HG03469 (cell line): ENCODE measurements around the gene TLE6.
A peak's percentile ranks its signal among the peaks of the same experiment; 100 is the strongest.
"Not testable (repeated sequence)": the region's sequence is repeated elsewhere in the genome, so short reads cannot be mapped to it uniquely, and the experiment has no call there.

Experiments
- ATAC-seq: cut with Tn5 transposase; IDR thresholded peaks from one replicate; pipeline ENCODE4 v1.9.1; 2021; ENCODE audit warnings: mild to moderate bottlenecking, moderate library complexity, moderate number of reproducible peaks; ENCODE audit not compliant: unreplicated experiment

Gene TLE6

GRCh38 chr19:3027292-3027691 is 49.9 kb downstream of the TLE6 start:
- no peak for ATAC-seq

GRCh38 chr19:3027981-3028304 is 50.6 kb downstream of the TLE6 start:
- ATAC-seq, result no peak

- no peak for ATAC-seq
Measured at GRCh38 chr19:3028305-3029064, 51.1 kb downstream of the TLE6 start.

- ATAC-seq, result no peak
Measured at GRCh38 chr19:3029065-3029923, 51.9 kb downstream of the TLE6 start, which contains the start of gene TLE2. TSS of gene TLE2 (minus strand) at chr19:3029280. CDS start at chr19:3028904, 376 bp downstream.

GRCh38 chr19:3031607-3031867 is 54.2 kb downstream of the TLE6 start:
- no peak for ATAC-seq

GRCh38 chr19:3033595-3034405 is 56.4 kb downstream of the TLE6 start:
- no peak for ATAC-seq

GRCh38 chr19:3034406-3034655 is 57.0 kb downstream of the TLE6 start:
- ATAC-seq, result no peak

GRCh38 chr19:3034656-3035541 is 57.5 kb downstream of the TLE6 start:
- ATAC-seq, result no peak

- ATAC-seq, result peak; percentile 79
Measured at GRCh38 chr19:3035542-3036118, 58.3 kb downstream of the TLE6 start.

- no peak for ATAC-seq
Measured at GRCh38 chr19:3036119-3036976, 59.0 kb downstream of the TLE6 start.

GRCh38 chr19:3036977-3037544 is 59.7 kb downstream of the TLE6 start:
- ATAC-seq, result not testable (repeated sequence)

- no peak for ATAC-seq
Measured at GRCh38 chr19:3038214-3038613, 60.9 kb downstream of the TLE6 start.

- no peak for ATAC-seq
Measured at GRCh38 chr19:3039125-3039524, 61.8 kb downstream of the TLE6 start.

- ATAC-seq, result no peak
Measured at GRCh38 chr19:3039641-3040077, 62.3 kb downstream of the TLE6 start.

GRCh38 chr19:3041327-3041726 is 64.0 kb downstream of the TLE6 start:
- no peak for ATAC-seq

GRCh38 chr19:3041761-3042620 is 64.6 kb downstream of the TLE6 start:
- no peak for ATAC-seq

GRCh38 chr19:3042621-3043267 is 65.4 kb downstream of the TLE6 start:
- no peak for ATAC-seq
